ENCODE results near the gene POM121. TPM values are rescaled to one million over a fixed set of nuclear protein-coding genes. Genes with fewer than 3 reads are reported as not detected.

The POM121 gene
- total RNA-seq (2022; extraction: Qiagen RNA extraction; ENCODE audit: low read depth), result 28.9 to 43.8 TPM (median 39.7 TPM) in 5 replicates

GRCh38 chr7:72924733-72925545, at the start of gene POM121:
Gene POM121, plus strand, starts transcription at chr7:72925095. Its CDS starts 27 bp downstream, at chr7:72925122.

DNA sequence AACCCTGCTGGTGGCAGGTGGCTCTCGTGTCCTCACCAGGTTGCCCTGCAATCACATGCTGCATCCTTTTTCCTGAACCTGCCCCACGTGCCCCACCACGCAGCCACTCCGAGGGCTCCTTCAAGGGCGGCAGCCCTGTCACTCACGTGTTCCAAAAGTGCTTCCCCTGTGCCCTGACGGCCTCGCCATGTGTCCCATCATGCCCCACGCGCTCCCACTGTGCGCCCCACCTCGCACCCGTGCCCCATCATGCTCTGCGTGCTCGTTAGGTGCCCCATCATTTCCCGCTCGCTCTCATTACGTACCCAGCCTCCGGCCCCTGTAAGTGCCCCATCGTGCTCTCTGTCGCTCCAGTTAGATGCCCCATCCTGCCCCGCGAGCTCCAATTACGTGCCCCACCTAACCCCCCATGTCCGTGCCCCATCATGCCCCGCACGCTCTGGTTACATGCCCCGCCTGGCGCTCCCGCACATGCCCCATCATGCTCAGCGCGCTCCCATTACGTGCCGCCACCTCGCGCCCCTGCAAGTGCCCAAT, 44.2 kb downstream of the POM121 start, which contains the start of gene TRIM74:
TSS of gene TRIM74 (minus strand) at position 487 of the 537 bp plus-strand sequence. CDS start 3,309 bp downstream, outside the sequence.

Other genes with a start within 250 kb of the POM121 start
- gene TYW1B, start 96.9 kb upstream of the POM121 start, total RNA-seq (2022; extraction: Qiagen RNA extraction; ENCODE audit: low read depth), result 2.4 to 3.0 TPM (median 2.6 TPM) in 5 replicates
- 0.13 to 0.36 TPM (median 0.21 TPM) in 3 of 5 replicates, not detected in the others for gene TRIM74, start 44.4 kb downstream of the POM121 start, total RNA-seq (2022; extraction: Qiagen RNA extraction; ENCODE audit: low read depth)
- gene SPDYE8, start 104.7 kb downstream of the POM121 start, total RNA-seq (2022; extraction: Qiagen RNA extraction; ENCODE audit: low read depth), result not detected in 5 replicates
- not detected in 5 replicates for gene SPDYE11, start 132.8 kb downstream of the POM121 start, total RNA-seq (2022; extraction: Qiagen RNA extraction; ENCODE audit: low read depth)
- not detected in 5 replicates for gene SPDYE9, start 160.9 kb downstream of the POM121 start, total RNA-seq (2022; extraction: Qiagen RNA extraction; ENCODE audit: low read depth)